Activated naive CD4-positive, alpha-beta T cell treated with anti-CD3 and anti-CD28 coated beads for 36 hours (primary cell): ENCODE data around the gene COLEC12. TPM values are rescaled to one million over a fixed set of nuclear protein-coding genes. Genes with fewer than 3 reads are reported as not detected.
"Not testable (repeated sequence)": the region's sequence is repeated elsewhere in the genome, so short reads cannot be mapped to it uniquely, and the experiment has no call there.

Experiments used
- CTCF ChIA-PET: fragments of 350-600 bp; sonication (Branson Sonifier 250); formaldehyde crosslinking; loops from one replicate; lab custom pipeline; 2021; ENCODE audit warnings: antibody characterized with exemption; lab: Charles Lee
- DNase-seq: peaks from one replicate; pipeline ENCODE4 v3.0.0-alpha.2; 2020
- H3K27ac Mint-ChIP-seq: one replicate; pipeline ENCODE4 v1.8.0; 2021; ENCODE audit warnings: mild to moderate bottlenecking, mixed read lengths
- H3K27me3 Mint-ChIP-seq: one replicate; pipeline ENCODE4 v1.8.0; 2021; ENCODE audit warnings: low read depth, mixed read lengths
- H3K36me3 Mint-ChIP-seq: one replicate; pipeline ENCODE4 v1.8.0; 2021; ENCODE audit warnings: low read depth, mixed read lengths
- H3K4me1 Mint-ChIP-seq: one replicate; pipeline ENCODE4 v1.8.0; 2021; ENCODE audit warnings: low read depth, mixed read lengths
- H3K4me3 Mint-ChIP-seq: one replicate; pipeline ENCODE4 v1.8.0; 2021; ENCODE audit warnings: mild to moderate bottlenecking, moderate library complexity, mixed read lengths
- H3K9me3 Mint-ChIP-seq: one replicate; pipeline ENCODE4 v1.8.0; 2021; ENCODE audit warnings: mixed read lengths
- intact Hi-C: fragments of 100-400 bp; cut with micrococcal nuclease; formaldehyde crosslinking; loops from one replicate; pipeline ENCODE4 v1.15.1; 2023
- total RNA-seq, 2 experiments: library from RNA; stranded (reverse); gene quantifications; one replicate each; pipeline ENCODE4 v1.2.3, GENCODE V29; 2021

Gene COLEC12
- total RNA-seq, 2 experiments from 2014 or later, result not detected

- Mint-ChIP-seq H3K4me3 (no peak overlapping the region), H3K4me1 (peaks cover 8% of the 10 kb centered on the region), H3K36me3 (no peaks in the 10 kb centered on the region), H3K27me3 (peaks cover 3% of the 10 kb centered on the region), H3K27ac (no peak overlapping the region), H3K9me3 (no peaks in the 10 kb centered on the region)
- CTCF ChIA-PET, result no interaction called here
- no peak for DNase-seq
- intact Hi-C loops, result no loop called here
Observed at GRCh38 chr18:326846-327245, 173.7 kb downstream of the COLEC12 start.

- no peak overlapping the region for H3K4me3 Mint-ChIP-seq
- H3K27ac Mint-ChIP-seq, result no peak overlapping the region
- H3K36me3 Mint-ChIP-seq, result no peaks in the 10 kb centered on the region
- peaks cover 8% of the 10 kb centered on the region for H3K4me1 Mint-ChIP-seq
- H3K27me3 Mint-ChIP-seq, result no peaks in the 10 kb centered on the region
- intact Hi-C loops, result no loop called here
- H3K9me3 Mint-ChIP-seq, result no peaks in the 10 kb centered on the region
- CTCF ChIA-PET, result no interaction called here
- peak; percentile 6 for DNase-seq
Observed at GRCh38 chr18:323253-323622, 177.3 kb downstream of the COLEC12 start.

- H3K27me3 Mint-ChIP-seq, result no peaks in the 10 kb centered on the region
- H3K9me3 Mint-ChIP-seq, result no peaks in the 10 kb centered on the region
- intact Hi-C loops, result no loop called here
- H3K36me3 Mint-ChIP-seq, result no peaks in the 10 kb centered on the region
- no peak overlapping the region for H3K27ac Mint-ChIP-seq
- H3K4me3 Mint-ChIP-seq, result no peak overlapping the region
- CTCF ChIA-PET, result no interaction called here
- peaks cover 8% of the 10 kb centered on the region for H3K4me1 Mint-ChIP-seq
- no peak for DNase-seq
Observed at GRCh38 chr18:321865-322467, 178.5 kb downstream of the COLEC12 start.

- no peaks in the 10 kb centered on the region for H3K36me3 Mint-ChIP-seq
- CTCF ChIA-PET, result interaction anchor here (0.5 kb wide), 1 partner anchor 55 kb away, joined by 3 read pairs; no protein-coding TSS in a partner anchor
- intact Hi-C loops, result no loop called here
- no peak for DNase-seq
- no peaks in the 10 kb centered on the region for H3K9me3 Mint-ChIP-seq
- no peak overlapping the region for H3K4me3 Mint-ChIP-seq
- no peak overlapping the region for H3K27ac Mint-ChIP-seq
- peaks cover 8% of the 10 kb centered on the region for H3K4me1 Mint-ChIP-seq
- no peaks in the 10 kb centered on the region for H3K27me3 Mint-ChIP-seq
Observed at GRCh38 chr18:320155-320554, 180.3 kb downstream of the COLEC12 start.

GRCh38 chr18:319720-320119 lies 180.8 kb downstream of the COLEC12 start:
- DNase-seq, result no peak
- intact Hi-C loops, result no loop called here
- Mint-ChIP-seq H3K27ac (no peak overlapping the region), H3K4me1 (peaks cover 8% of the 10 kb centered on the region), H3K27me3 (no peaks in the 10 kb centered on the region), H3K36me3 (no peaks in the 10 kb centered on the region), H3K4me3 (no peak overlapping the region), H3K9me3 (no peaks in the 10 kb centered on the region)
- CTCF ChIA-PET, result interaction anchor here (0.5 kb wide), 1 partner anchor 55 kb away, joined by 3 read pairs; no protein-coding TSS in a partner anchor

- DNase-seq, result no peak
- intact Hi-C loops, result no loop called here
- peaks cover 8% of the 10 kb centered on the region for H3K4me1 Mint-ChIP-seq
- no peaks in the 10 kb centered on the region for H3K36me3 Mint-ChIP-seq
- no peaks in the 10 kb centered on the region for H3K9me3 Mint-ChIP-seq
- H3K4me3 Mint-ChIP-seq, result no peak overlapping the region
- no peaks in the 10 kb centered on the region for H3K27me3 Mint-ChIP-seq
- H3K27ac Mint-ChIP-seq, result no peak overlapping the region
- CTCF ChIA-PET, result no interaction called here
Observed at GRCh38 chr18:318791-319291, 181.7 kb downstream of the COLEC12 start.

- Mint-ChIP-seq H3K9me3 (no peaks in the 10 kb centered on the region), H3K27ac (no peak overlapping the region), H3K4me1 (peaks cover 7% of the 10 kb centered on the region), H3K4me3 (no peak overlapping the region), H3K27me3 (no peaks in the 10 kb centered on the region), H3K36me3 (no peaks in the 10 kb centered on the region)
- no peak for DNase-seq
- intact Hi-C loops, result no loop called here
- CTCF ChIA-PET, result no interaction called here
Observed at GRCh38 chr18:317618-318017, 182.9 kb downstream of the COLEC12 start.

GRCh38 chr18:316393-316792 lies 184.1 kb downstream of the COLEC12 start:
- Mint-ChIP-seq H3K36me3 (no peaks in the 10 kb centered on the region), H3K9me3 (no peaks in the 10 kb centered on the region), H3K4me1 (no peaks in the 10 kb centered on the region), H3K27ac (no peak overlapping the region), H3K27me3 (no peaks in the 10 kb centered on the region), H3K4me3 (no peak overlapping the region)
- CTCF ChIA-PET, result no interaction called here
- no peak for DNase-seq
- intact Hi-C loops, result no loop called here

- CTCF ChIA-PET, result no interaction called here
- H3K27ac Mint-ChIP-seq, result no peak overlapping the region
- no peaks in the 10 kb centered on the region for H3K36me3 Mint-ChIP-seq
- intact Hi-C loops, result no loop called here
- H3K4me3 Mint-ChIP-seq, result no peak overlapping the region
- no peaks in the 10 kb centered on the region for H3K27me3 Mint-ChIP-seq
- no peaks in the 10 kb centered on the region for H3K4me1 Mint-ChIP-seq
- DNase-seq, result no peak
- H3K9me3 Mint-ChIP-seq, result no peaks in the 10 kb centered on the region
Observed at GRCh38 chr18:313931-314330, 186.6 kb downstream of the COLEC12 start.

GRCh38 chr18:312415-312814 lies 188.1 kb downstream of the COLEC12 start:
- Mint-ChIP-seq H3K36me3 (no peaks in the 10 kb centered on the region), H3K27me3 (peaks cover 1% of the 10 kb centered on the region), H3K4me3 (no peak overlapping the region), H3K4me1 (no peaks in the 10 kb centered on the region), H3K27ac (no peak overlapping the region), H3K9me3 (no peaks in the 10 kb centered on the region)
- DNase-seq, result no peak
- CTCF ChIA-PET, result no interaction called here
- intact Hi-C loops, result no loop called here

GRCh38 chr18:310042-310441 lies 190.5 kb downstream of the COLEC12 start:
- intact Hi-C loops, result no loop called here
- H3K27ac Mint-ChIP-seq, result no peak overlapping the region

GRCh38 chr18:308086-308485 lies 192.4 kb downstream of the COLEC12 start:
- H3K9me3 Mint-ChIP-seq, H3K27me3 Mint-ChIP-seq, H3K4me1 Mint-ChIP-seq, DNase-seq, H3K4me3 Mint-ChIP-seq, H3K36me3 Mint-ChIP-seq, intact Hi-C loops, CTCF ChIA-PET, H3K27ac Mint-ChIP-seq: not testable (repeated sequence)

More at GRCh38 chr18:310042-310441, 190.5 kb downstream of the COLEC12 start:
- CTCF ChIA-PET, result interaction anchor here (0.7 to 0.9 kb wide), 2 partner anchors 13 to 148 kb away, joined by 3 to 5 read pairs; no protein-coding TSS in a partner anchor
- peaks cover 9% of the 10 kb centered on the region for H3K27me3 Mint-ChIP-seq
- H3K4me1 Mint-ChIP-seq, result no peaks in the 10 kb centered on the region
- H3K36me3 Mint-ChIP-seq, result no peaks in the 10 kb centered on the region
- no peak overlapping the region for H3K4me3 Mint-ChIP-seq
- DNase-seq, result no peak
- no peaks in the 10 kb centered on the region for H3K9me3 Mint-ChIP-seq

- CTCF ChIA-PET, result interaction anchor here (0.5 kb wide), 1 partner anchor 145 kb away, joined by 3 read pairs; no protein-coding TSS in a partner anchor
- Mint-ChIP-seq H3K9me3 (no peaks in the 10 kb centered on the region), H3K4me3 (no peak overlapping the region), H3K36me3 (no peaks in the 10 kb centered on the region), H3K4me1 (no peaks in the 10 kb centered on the region), H3K27me3 (peaks cover 9% of the 10 kb centered on the region), H3K27ac (no peak overlapping the region)
- intact Hi-C loops, result no loop called here
- DNase-seq, result no peak
Observed at GRCh38 chr18:306608-307255, 193.8 kb downstream of the COLEC12 start.
